ENCODE results near the gene KATNAL2. TPM values are rescaled to one million over a fixed set of nuclear protein-coding genes. Genes with fewer than 3 reads are reported as not detected.
A peak's percentile ranks its signal among the peaks of the same experiment; 100 is the strongest.
"Not testable (repeated sequence)": the region's sequence is repeated elsewhere in the genome, so short reads cannot be mapped to it uniquely, and the experiment has no call there.

The KATNAL2 gene
- total RNA-seq, 2 experiments from 2014 or later, result 1.1 to 1.4 TPM

GRCh38 chr18:46942646-46943045 lies 25.2 kb downstream of the KATNAL2 start:
- Mint-ChIP-seq H3K27ac (no peak overlapping the region), H3K27me3 (peaks cover 6% of the 10 kb centered on the region), H3K36me3 (ENCODE audit: low read depth) (no peaks in the 10 kb centered on the region), H3K9me3 (ENCODE audit: low read depth) (no peaks in the 10 kb centered on the region), H3K4me3 (no peak overlapping the region), H3K4me1 (no peaks in the 10 kb centered on the region)
- DNase-seq (no peak), ATAC-seq (no peak)
- intact Hi-C loops (cut with DNase I, micrococcal nuclease), result no loop called here
- POLR2A ChIA-PET, result no interaction called here
- CTCF ChIA-PET, result no interaction called here

GRCh38 chr18:46946656-46947282 lies 29.4 kb downstream of the KATNAL2 start:
- H3K27me3 Mint-ChIP-seq, result peaks cover 8% of the 10 kb centered on the region
- H3K9me3 Mint-ChIP-seq (ENCODE audit: low read depth), result no peaks in the 10 kb centered on the region
- intact Hi-C loops (cut with DNase I, micrococcal nuclease), result loop anchor here in 1 of 2 experiments (2.0 kb wide), 1 partner anchor 30 kb away; the partner anchor contains the start of genes KATNAL2 and PIAS2
- H3K36me3 Mint-ChIP-seq (ENCODE audit: low read depth), result no peaks in the 10 kb centered on the region
- CTCF ChIA-PET, result no interaction called here
- peak; percentile 78 for DNase-seq
- POLR2A ChIA-PET, result no interaction called here
- H3K4me3 Mint-ChIP-seq, result no peak overlapping the region
- H3K27ac Mint-ChIP-seq, result no peak overlapping the region
- no peaks in the 10 kb centered on the region for H3K4me1 Mint-ChIP-seq
- ATAC-seq, result peak; percentile 99

- ChIA-PET POLR2A (no interaction called here), CTCF (interaction anchor here (0.6 to 1.4 kb wide), 5 partner anchors 13 to 533 kb away, joined by 3 to 5 read pairs (median 3); partner anchors contain the start of genes KATNAL2 and PIAS2)
- DNase-seq, result no peak
- Mint-ChIP-seq H3K4me1 (no peaks in the 10 kb centered on the region), H3K27ac (no peak overlapping the region), H3K9me3 (ENCODE audit: low read depth) (no peaks in the 10 kb centered on the region), H3K36me3 (ENCODE audit: low read depth) (no peaks in the 10 kb centered on the region), H3K4me3 (no peak overlapping the region), H3K27me3 (peaks cover 4% of the 10 kb centered on the region)
- no peak for ATAC-seq
- intact Hi-C loops (cut with DNase I, micrococcal nuclease), result no loop called here
Observed at GRCh38 chr18:46950064-46950656, 32.8 kb downstream of the KATNAL2 start.

GRCh38 chr18:46953195-46953594 lies 35.8 kb downstream of the KATNAL2 start:
- POLR2A ChIA-PET, result no interaction called here
- Mint-ChIP-seq H3K4me1 (no peaks in the 10 kb centered on the region), H3K36me3 (ENCODE audit: low read depth) (no peaks in the 10 kb centered on the region), H3K27me3 (peaks cover 2% of the 10 kb centered on the region), H3K9me3 (ENCODE audit: low read depth) (no peaks in the 10 kb centered on the region), H3K27ac (no peak overlapping the region), H3K4me3 (no peak overlapping the region)
- intact Hi-C loops (cut with DNase I, micrococcal nuclease), result no loop called here
- no peak for DNase-seq
- CTCF ChIA-PET, result no interaction called here
- ATAC-seq, result no peak

- ChIA-PET CTCF (interaction anchor here (1.0 kb wide), 1 partner anchor 791 kb away, joined by 3 read pairs; no protein-coding TSS in a partner anchor), POLR2A (interaction anchor here (0.7 kb wide), 1 partner anchor 718 kb away, joined by 8 read pairs; no protein-coding TSS in a partner anchor)
- no peak for ATAC-seq
- Mint-ChIP-seq H3K27ac (no peak overlapping the region), H3K36me3 (ENCODE audit: low read depth) (no peaks in the 10 kb centered on the region), H3K4me3 (no peak overlapping the region), H3K9me3 (ENCODE audit: low read depth) (peaks cover 1% of the 10 kb centered on the region), H3K27me3 (no peaks in the 10 kb centered on the region), H3K4me1 (no peaks in the 10 kb centered on the region)
- intact Hi-C loops (cut with DNase I, micrococcal nuclease), result no loop called here
- no peak for DNase-seq
Observed at GRCh38 chr18:46958209-46958608, 40.8 kb downstream of the KATNAL2 start.

GRCh38 chr18:46963656-46964578 lies 46.5 kb downstream of the KATNAL2 start:
- H3K27ac Mint-ChIP-seq; H3K4me1 Mint-ChIP-seq; H3K27me3 Mint-ChIP-seq; ATAC-seq; H3K4me3 Mint-ChIP-seq; H3K9me3 Mint-ChIP-seq (ENCODE audit: low read depth); CTCF ChIA-PET; H3K36me3 Mint-ChIP-seq (ENCODE audit: low read depth); intact Hi-C loops (cut with DNase I, micrococcal nuclease); DNase-seq; POLR2A ChIA-PET: not testable (repeated sequence)

- H3K36me3 Mint-ChIP-seq (ENCODE audit: low read depth); intact Hi-C loops (cut with DNase I, micrococcal nuclease); ATAC-seq; POLR2A ChIA-PET; DNase-seq; H3K4me3 Mint-ChIP-seq; H3K4me1 Mint-ChIP-seq; CTCF ChIA-PET; H3K9me3 Mint-ChIP-seq (ENCODE audit: low read depth); H3K27ac Mint-ChIP-seq; H3K27me3 Mint-ChIP-seq: not testable (repeated sequence)
Observed at GRCh38 chr18:46964579-46965293, 47.3 kb downstream of the KATNAL2 start.

GRCh38 chr18:46966266-46966665 lies 48.9 kb downstream of the KATNAL2 start:
- intact Hi-C loops (cut with DNase I, micrococcal nuclease); H3K9me3 Mint-ChIP-seq (ENCODE audit: low read depth); CTCF ChIA-PET; H3K27me3 Mint-ChIP-seq; DNase-seq; H3K4me1 Mint-ChIP-seq; POLR2A ChIA-PET; H3K36me3 Mint-ChIP-seq (ENCODE audit: low read depth); ATAC-seq; H3K27ac Mint-ChIP-seq; H3K4me3 Mint-ChIP-seq: not testable (repeated sequence)

GRCh38 chr18:46969551-46969950 lies 52.1 kb downstream of the KATNAL2 start:
- ATAC-seq; H3K4me3 Mint-ChIP-seq; H3K4me1 Mint-ChIP-seq; H3K27ac Mint-ChIP-seq; H3K9me3 Mint-ChIP-seq (ENCODE audit: low read depth); POLR2A ChIA-PET; CTCF ChIA-PET; DNase-seq; intact Hi-C loops (cut with DNase I, micrococcal nuclease); H3K27me3 Mint-ChIP-seq; H3K36me3 Mint-ChIP-seq (ENCODE audit: low read depth): not testable (repeated sequence)

- H3K4me1 Mint-ChIP-seq; H3K4me3 Mint-ChIP-seq; DNase-seq; CTCF ChIA-PET; ATAC-seq; H3K36me3 Mint-ChIP-seq (ENCODE audit: low read depth); H3K9me3 Mint-ChIP-seq (ENCODE audit: low read depth); H3K27ac Mint-ChIP-seq; POLR2A ChIA-PET; H3K27me3 Mint-ChIP-seq; intact Hi-C loops (cut with DNase I, micrococcal nuclease): not testable (repeated sequence)
Observed at GRCh38 chr18:47019870-47020269, 102.5 kb downstream of the KATNAL2 start.

- intact Hi-C loops (cut with DNase I, micrococcal nuclease); H3K9me3 Mint-ChIP-seq (ENCODE audit: low read depth); DNase-seq; H3K4me1 Mint-ChIP-seq; CTCF ChIA-PET; H3K27me3 Mint-ChIP-seq; ATAC-seq; H3K4me3 Mint-ChIP-seq; H3K27ac Mint-ChIP-seq; H3K36me3 Mint-ChIP-seq (ENCODE audit: low read depth); POLR2A ChIA-PET: not testable (repeated sequence)
Observed at GRCh38 chr18:47020757-47021156, 103.4 kb downstream of the KATNAL2 start.

Data from activated CD4-positive, alpha-beta T cell treated with anti-CD3 and anti-CD28 coated beads for 36 hours (primary cell).